ENCODE results near the gene LPCAT1.

The LPCAT1 gene

DNA sequence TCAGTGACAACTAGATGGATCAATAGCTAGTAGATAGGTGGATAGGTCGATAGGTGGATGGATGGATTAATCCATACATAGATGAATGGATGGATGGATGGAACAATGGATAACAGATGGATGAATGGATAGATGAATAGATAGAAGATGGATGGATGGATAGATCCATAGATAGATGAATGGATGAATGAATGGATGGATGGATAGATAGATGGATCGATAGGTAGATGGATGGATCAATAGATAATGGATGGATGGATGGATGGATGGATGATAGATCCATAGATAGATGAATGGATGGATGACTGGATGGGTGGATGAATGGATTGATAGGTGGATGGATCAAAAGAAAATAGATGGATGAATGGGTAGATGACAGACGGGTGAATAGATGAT, 83.7 kb downstream of the LPCAT1 start:
- TF ChIP-seq, protein P1, sequence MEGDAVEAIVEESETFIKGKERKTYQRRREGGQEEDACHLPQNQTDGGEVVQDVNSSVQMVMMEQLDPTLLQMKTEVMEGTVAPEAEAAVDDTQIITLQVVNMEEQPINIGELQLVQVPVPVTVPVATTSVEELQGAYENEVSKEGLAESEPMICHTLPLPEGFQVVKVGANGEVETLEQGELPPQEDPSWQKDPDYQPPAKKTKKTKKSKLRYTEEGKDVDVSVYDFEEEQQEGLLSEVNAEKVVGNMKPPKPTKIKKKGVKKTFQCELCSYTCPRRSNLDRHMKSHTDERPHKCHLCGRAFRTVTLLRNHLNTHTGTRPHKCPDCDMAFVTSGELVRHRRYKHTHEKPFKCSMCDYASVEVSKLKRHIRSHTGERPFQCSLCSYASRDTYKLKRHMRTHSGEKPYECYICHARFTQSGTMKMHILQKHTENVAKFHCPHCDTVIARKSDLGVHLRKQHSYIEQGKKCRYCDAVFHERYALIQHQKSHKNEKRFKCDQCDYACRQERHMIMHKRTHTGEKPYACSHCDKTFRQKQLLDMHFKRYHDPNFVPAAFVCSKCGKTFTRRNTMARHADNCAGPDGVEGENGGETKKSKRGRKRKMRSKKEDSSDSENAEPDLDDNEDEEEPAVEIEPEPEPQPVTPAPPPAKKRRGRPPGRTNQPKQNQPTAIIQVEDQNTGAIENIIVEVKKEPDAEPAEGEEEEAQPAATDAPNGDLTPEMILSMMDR (IDR thresholded peaks at IDR 0.05; ENCODE audit: low read depth, low read length), result no peak
- DNase-seq (ENCODE audit: extremely low read depth, low read depth), result no peak

DNA sequence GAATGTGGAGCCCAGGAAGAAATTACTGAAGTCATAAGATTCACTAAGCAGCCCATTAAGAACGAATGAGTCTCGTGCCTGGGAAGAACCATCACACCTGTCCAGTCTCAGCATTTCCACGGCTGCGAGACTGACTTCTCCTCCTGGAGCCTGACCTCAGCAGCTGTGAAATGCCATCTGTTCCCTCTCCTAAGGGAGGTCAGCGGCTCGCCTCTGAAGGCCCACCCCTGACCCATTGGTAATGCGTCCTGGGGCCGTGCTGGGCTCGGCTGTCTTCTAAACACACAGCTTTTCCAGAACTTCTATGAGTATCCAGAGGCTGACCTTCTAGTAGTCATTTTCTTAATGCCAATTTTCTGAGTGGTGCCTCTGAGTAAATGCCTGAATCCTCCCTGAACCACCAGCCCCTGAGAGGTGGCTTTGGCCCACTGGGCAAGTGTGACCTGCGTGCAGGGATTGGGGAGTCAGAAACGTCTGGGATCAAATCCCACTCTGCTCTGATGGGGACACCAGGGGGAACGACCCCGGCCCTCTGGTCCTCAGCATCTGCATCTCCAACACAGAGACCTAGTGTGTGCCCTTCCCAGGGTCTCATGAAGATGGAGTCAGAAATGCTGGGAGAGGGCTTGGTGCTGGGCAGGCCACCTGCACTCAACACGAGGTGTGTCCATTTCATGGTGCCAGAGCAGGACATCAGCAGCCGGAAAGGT, 84.2 kb downstream of the LPCAT1 start:
- TF ChIP-seq, protein P1 (IDR thresholded peaks at IDR 0.05; ENCODE audit: low read depth, low read length), result no peak
- DNase-seq (ENCODE audit: extremely low read depth, low read depth), result no peak

DNA sequence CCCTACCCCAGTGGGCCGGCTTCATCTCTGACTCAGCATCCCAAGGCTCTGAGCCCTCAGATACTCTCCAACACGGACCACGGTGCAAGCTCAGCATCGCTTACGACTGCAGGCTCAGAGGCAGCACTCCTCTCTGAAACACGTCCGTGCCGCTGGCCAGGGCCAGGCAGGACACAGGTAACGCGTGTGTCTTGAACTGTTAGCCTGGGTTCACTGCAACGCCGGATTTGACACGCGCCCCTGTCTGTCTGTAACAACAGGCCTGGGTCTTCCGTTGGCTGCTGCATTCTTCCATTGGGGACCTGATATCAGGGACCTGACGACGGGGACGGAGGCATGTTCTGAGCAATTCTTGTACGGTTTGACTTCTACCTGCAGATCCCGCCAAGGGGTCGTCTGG, 84.9 kb downstream of the LPCAT1 start:
- TF ChIP-seq, protein P1 (IDR thresholded peaks at IDR 0.05; ENCODE audit: low read depth, low read length), result no peak
- DNase-seq (ENCODE audit: extremely low read depth, low read depth), result no peak

DNA sequence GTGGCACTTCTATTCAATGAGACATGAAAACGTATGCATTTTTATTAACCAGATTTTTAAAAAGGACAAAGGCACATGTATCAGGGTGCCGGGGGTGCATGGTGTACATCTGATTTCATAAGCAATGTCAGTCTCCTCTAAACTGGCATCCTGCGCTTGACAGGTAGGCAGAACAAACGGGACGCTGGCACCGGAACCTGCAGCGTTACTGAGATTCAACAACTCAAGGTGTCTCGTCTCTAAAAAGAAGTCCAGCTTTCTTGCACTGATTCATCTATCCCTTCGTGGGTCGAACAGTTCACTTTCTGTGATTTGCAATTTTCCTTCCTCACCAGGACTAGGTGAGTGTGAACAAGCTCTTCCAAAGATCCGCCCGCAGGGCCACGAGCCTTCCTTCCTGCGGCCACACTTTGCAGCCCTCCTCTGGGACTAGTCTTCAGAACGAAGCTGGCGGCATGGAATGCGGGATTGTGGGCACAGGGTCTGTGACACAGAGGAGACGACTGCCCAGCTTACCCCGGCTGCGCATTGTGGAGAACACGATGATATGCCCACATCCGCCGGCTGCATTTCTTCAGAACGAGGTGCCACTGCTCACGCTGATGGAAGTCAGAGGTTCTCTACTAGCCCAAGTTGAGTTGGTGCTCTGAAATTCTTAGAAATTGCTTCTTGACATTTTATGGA, 85.7 kb downstream of the LPCAT1 start:
- no peak for DNase-seq (ENCODE audit: extremely low read depth, low read depth)
- TF ChIP-seq, protein P1 (IDR thresholded peaks at IDR 0.05; ENCODE audit: low read depth, low read length), result no peak

DNA sequence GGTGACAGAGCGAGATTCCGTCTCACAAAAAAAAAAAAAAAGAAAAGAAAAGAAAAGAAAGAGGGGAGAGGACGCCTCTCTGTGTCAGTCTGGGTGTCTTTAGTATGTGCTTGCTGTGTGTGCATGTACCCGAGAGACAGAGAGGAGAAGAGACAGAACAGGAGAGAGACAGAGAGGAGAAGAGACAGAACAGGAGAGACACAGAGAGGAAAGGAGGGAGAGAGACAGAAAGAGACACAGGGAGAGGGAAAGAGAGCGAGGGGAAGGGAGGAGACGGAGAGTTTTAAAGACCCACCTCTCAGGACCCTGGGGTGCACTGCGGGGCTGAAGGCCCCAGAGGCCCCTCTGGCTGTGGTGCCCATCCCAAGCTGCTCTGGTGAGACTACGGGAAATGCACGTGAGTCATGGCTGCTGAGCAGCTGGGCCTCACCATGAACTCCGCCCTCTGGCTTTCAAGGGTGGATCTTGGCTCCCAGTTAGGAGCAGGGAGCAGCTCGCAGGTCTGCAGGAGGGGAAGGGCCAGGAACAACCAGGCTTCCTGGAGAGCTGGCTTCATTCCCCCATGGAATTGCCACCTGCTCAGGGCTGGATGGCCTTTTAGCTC, 86.4 kb downstream of the LPCAT1 start:
- TF ChIP-seq, protein P1 (IDR thresholded peaks at IDR 0.05; ENCODE audit: low read depth, low read length), result no peak

DNA sequence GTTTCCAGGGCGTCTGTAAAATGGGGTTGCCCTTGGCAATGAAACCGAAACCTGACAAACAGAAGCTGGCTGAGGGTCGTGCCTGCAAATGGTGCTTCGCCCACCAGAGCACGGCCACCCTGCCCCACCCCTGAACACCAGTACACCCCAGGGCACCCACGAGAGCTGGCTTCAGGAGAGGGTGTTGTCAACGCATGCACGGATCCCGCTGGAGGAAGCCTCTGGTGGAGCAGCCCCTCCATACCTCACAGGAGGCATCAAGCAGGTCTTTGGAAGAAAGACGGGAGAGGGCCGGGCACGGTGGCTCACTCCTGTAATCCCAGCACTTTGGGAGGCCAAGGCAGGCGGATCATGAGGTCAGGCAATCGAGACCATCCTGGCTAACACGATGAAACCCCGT, 87.1 kb downstream of the LPCAT1 start:
- DNase-seq (ENCODE audit: extremely low read depth, low read depth), result no peak

More for the DNA sequence above, 86.4 kb downstream of the LPCAT1 start:
- no peak for DNase-seq (ENCODE audit: extremely low read depth, low read depth)

More for the DNA sequence above, 87.1 kb downstream of the LPCAT1 start:
- TF ChIP-seq, protein P1 (IDR thresholded peaks at IDR 0.05; ENCODE audit: low read depth, low read length), result no peak

Data from AG09319 (cell line).